Skin epidermis (tissue), 12 donors: ENCODE measurements around the gene ALOX5AP.

Source experiments
- H3K27ac ChIP-seq, 21 experiments: fragments of 200-600 bp; sonication (generic) in 11 of 21; one replicate each; pipeline ENCODE4 v1.5.0; 2020; ENCODE audit warnings: mild to moderate bottlenecking in 3 of 21, inconsistent platforms in 2 of 21, moderate library complexity in 2 of 21
- H3K4me3 ChIP-seq, 7 experiments: fragments of 200-600 bp; sonication (generic) in 2 of 7; one replicate each; pipeline ENCODE4 v1.5.0; 2020; ENCODE audit warnings: inconsistent platforms in 2 of 7, mild to moderate bottlenecking in 2 of 7, moderate library complexity in 1 of 7

ALOX5AP gene

DNA sequence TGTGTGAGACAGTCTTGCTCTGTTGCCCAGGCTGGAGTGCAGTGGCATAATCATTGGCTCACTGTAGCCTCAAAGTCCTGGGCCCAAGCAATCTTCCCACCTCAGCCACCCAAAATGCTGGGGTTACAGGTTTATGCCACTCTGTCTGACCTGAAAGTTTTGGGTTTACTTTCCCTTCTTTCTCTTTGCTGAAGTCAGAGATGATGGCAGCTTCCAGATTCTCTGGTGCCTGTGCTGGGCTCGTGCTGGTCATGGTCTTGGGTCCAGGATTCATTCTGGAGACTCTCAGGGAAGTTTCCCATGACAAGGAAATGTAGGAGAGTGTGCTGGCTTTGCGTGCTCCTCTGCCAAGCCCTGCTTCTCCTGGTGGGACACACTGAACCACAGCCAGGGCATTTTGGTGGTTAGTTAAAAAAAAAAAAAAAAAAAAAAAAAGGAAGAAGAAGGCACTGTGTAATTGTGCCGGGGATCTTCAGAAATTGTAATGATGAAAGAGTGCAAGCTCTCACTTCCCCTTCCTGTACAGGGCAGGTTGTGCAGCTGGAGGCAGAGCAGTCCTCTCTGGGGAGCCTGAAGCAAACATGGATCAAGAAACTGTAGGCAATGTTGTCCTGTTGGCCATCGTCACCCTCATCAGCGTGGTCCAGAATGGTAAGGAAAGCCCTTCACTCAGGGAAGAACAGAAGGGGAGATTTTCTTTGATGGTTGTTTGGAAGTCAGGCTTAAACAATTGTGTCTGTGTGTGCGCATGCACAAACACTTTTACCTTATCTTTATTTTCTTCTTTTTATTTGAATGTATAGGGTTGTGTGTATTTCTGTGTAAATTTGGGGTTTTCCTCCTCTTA lies at the start of gene ALOX5AP:
TSS of gene ALOX5AP (plus strand) at position 519 of the 847 bp plus-strand sequence. CDS start at position 582, 63 bp downstream.
- Histone ChIP-seq H3K4me3 (peak within 1 kb of the TSS in 6 of 7 experiments; percentile 10 to 26 (median 17)), H3K27ac (peak within 1 kb of the TSS in 13 of 21 experiments; percentile 4 to 80 (median 60))

DNA sequence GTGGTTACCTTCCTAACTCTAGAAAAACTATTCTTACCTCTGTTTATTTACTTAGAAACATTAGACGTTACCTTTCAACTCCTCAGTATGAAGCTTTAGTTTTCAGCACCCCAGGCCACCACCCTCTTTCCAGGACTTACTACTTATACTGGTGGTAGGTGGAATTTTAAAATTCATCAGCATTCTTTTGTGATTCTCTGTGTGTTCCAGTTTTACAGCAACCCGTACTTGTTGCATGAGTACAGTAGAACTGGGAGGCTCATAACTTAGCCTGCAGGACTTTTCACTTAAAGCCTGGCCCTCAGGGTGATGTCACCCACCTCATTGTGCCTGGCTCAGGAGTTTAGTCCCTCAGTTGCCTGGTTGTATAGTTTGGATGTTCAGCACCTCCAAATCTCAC lies 49.4 kb upstream of the ALOX5AP start:
- no peak overlapping the region for H3K27ac ChIP-seq
- no peak overlapping the region for H3K4me3 ChIP-seq

DNA sequence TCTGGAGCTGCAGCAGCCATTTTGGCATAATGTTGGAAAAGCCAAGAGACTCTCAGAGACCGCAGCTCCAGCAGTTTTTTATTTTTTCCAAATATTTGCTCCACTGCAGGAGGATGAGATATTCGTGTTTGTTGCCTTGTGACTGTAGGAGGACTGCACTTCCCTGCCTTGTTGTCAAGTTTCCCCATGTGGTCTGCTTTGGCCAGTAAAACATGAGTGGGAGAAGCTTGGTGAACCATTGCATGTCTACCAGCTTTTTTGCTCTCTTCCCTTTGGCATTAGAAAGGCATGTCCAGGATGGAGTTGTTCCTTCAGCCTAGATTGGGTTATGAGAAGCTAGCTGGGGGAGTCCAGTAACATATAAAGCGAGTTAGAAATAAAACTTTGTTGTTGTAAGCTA lies 47.7 kb upstream of the ALOX5AP start:
- Histone ChIP-seq H3K27ac (no peak overlapping the region), H3K4me3 (no peak overlapping the region)

DNA sequence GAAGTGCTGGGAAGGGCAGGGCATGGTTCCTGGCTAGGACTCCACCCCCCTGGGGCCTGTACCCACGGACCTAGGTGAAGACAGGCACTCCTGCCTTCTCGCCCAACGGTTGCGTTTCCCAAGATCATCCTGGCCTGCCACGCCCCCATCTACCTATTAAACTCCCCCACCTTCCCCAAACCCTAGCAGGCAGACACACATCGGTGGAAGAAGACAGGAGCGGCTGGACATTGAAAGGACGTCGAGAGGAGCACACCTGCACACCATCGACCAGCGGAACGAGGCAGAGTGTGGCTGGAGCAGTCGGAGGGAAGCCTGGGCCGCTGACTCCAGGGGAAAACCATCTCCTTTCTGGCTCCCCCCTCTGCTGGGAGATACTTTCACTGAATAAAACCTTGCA lies 45.6 kb upstream of the ALOX5AP start:
- peak overlapping the region in 3 of 7 experiments; percentile 27 to 43 (median 30) for H3K4me3 ChIP-seq
- peak overlapping the region in 18 of 21 experiments; percentile 6 to 83 (median 70) for H3K27ac ChIP-seq

DNA sequence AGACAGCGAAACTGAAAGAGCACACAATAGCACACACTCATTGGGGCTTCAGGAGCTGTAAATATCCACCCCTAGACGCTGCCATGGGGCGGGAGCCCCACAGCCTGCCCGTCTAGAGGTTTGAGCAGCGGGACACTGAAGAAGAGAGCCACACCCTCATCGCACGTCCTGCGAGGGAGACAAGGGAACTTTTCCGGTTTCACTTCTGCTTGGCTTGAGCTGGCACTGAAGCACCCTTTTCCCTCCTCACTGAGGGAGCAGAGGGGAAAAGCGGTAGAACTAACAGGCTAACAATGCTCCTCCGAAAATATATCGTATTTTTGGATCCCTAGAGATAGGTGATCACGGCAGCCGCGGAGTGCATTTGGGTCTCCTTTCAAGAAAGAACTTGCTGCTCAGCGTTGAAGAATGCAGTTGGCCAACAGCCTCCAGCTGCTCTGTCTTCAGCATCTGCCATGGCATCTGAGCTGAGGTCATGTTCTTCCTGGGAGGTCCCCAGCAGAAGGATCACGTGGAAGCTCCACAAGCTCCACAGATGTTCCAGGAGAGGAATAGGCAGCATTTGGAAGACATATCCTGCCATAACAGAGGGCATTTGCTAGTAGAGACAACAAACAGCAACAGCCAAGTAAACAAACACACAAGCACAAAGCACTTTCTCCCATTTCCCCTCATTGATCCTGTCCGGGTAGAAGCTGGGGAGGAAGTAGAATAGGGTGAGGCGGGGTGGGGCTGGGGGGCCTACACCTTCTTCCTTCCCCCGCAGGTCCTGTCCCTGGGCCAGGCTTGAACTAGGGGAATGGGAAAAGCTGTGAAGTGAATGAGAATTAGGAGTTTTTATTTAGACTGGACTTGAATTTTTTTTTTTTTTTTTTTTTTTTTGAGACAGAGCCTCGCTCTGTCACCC lies 44.8 kb upstream of the ALOX5AP start:
- peak overlapping the region in 20 of 21 experiments; percentile 6 to 83 (median 68) for H3K27ac ChIP-seq

DNA sequence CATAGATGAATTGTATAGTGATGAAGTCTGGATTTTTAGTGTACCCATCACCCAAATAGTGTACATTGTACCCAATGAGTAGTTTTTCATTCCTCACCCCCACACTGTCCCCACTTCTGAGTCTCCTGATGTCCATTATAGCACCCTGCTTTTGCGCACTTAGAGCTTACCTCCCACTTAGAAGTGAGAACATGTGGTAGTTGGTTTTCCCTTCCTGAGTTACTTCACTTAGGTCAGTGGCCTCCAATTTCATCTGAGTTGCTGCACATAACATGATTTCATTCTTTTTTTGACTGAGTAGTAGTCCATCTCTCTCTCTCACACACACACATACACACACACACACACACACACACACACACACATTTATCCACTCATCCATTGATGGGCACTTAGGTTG lies 43.2 kb upstream of the ALOX5AP start:
- Histone ChIP-seq H3K27ac (no peak overlapping the region), H3K4me3 (no peak overlapping the region)

More for the DNA sequence above, 44.8 kb upstream of the ALOX5AP start:
- H3K4me3 ChIP-seq = peak overlapping the region; percentile 2 to 43 (median 24)

DNA sequence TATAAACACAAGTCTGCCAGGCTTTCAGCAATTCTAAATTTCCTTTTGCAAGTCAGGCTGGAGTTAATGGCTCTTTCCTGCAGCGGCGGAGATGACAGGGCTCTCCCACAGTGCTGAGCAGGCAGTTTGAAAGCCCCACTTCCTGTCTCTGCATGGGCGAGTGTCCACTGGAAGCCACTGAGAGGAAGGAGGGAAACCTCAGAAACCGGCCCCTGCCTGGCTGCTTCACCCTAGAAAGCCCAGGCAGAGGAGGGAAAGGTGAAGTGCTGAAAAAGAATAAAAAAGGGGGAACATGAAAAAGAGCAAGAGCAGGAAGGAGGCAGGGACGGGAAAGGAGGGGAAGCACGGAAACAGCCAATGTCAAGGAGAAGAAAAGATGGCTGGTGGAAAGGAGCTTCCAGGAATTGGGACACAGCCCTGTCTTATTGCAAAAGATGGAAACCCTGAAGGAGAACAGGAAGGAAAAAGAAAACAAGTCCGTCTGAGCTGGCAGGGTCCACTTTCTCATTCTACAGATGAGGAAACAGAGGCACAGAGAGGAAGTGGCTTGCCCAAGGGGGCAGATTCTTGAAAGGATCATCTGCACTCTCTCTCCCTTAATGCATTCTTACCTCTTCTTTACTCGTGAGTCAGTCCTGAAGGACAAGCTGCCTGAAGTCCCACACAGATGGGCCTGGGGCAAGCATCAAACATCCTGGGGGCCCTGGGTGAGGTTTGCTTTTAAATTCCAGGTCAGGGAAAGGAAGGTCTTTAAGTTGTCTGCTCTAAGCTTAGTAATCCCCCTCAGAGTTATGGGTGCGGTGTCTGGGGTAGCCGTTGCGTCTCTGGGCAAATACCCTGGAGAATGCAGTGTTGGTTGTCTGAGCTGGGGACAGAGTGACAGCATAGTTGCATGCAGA lies 38.8 kb upstream of the ALOX5AP start:
- Histone ChIP-seq H3K4me3 (no peak overlapping the region), H3K27ac (peak overlapping the region in 5 of 21 experiments; percentile 6 to 33 (median 28))

DNA sequence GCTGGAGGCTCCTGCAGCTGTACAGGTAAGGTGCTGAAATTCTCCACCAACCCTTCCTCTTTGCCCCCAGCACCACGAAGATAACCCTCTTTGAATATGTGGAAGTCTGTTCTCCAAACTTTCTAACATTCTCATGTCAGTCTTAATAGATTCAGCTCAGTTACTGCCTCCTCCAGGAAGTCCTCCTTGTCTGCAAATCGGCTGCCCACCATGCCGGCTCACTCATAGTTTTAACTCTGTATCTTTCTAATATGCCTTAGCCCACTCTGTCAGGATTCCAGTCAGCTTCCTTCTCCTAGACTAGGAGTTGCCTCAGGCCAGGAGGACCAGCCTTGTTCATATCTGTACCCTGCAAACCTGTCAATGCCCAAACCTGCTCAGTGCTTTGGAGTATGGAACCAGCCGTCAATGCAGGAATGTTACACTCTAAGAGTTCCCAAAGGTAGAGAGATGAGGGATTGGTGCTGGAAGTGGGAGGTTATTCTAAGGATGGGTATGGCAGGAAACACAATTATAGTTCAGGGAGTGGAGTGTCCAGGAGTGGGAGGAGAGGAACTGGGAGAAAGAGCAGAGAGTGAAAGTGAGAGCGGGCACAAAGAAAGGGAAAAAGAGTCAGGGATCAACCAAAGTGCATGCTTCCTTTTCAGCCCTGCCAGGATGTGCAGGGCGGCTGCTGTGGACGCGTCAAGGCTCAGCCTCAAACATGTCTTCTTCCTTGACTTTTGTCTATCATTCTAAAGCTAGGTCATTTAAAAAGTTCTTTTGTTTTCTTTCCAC lies 38.0 kb upstream of the ALOX5AP start:
- Histone ChIP-seq H3K4me3 (no peak overlapping the region), H3K27ac (peak overlapping the region in 5 of 21 experiments; percentile 11 to 63 (median 51))

DNA sequence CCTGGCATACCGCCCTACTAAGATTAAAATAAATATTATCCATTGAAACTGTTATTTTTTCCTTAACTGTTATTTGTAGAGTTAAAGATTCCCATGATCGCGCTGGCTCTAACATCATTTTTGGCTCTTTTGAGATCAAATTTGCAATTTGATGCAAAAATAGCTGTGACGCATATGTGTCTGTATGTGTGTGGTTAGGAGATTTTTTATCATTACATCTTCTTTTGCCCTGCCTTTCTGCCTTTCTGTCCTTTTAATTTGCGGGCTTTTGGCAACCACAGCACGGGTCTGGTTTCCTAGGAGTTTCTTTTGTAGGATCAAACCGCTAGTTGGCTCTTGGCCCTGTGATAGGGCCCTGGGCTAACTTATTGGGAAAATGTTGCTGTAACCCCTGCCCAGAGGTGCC lies 37.3 kb upstream of the ALOX5AP start:
- no peak overlapping the region for H3K4me3 ChIP-seq
- H3K27ac ChIP-seq = peak overlapping the region in 4 of 21 experiments; percentile 11 to 63 (median 47)

DNA sequence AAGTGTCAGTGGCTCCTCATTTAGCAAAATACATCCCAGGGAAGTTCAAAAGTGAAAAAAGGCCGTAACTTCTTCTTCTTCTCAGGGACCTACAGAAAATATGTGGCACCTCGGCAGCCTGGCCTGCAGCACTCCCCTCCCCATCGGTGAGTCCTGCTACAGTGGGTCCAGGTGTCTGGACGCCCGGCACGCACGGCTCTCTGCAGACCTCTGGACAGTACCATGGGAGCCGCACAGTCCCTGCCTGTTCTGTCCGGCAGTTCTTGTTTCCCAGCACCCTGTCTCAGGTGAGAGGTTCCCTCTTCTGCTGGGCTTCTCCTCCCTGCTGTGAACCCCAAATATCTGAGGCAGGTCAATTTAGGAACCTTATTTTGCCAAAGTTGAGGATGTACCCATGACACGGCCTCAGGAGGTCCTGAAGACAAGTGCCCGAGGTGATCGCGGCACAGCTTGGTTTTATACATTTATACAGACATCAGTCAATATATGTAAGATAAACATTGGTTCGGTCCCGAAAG lies 36.8 kb upstream of the ALOX5AP start:
- Histone ChIP-seq H3K4me3 (no peak overlapping the region), H3K27ac (peak overlapping the region in 2 of 21 experiments; percentile 11 to 61)

DNA sequence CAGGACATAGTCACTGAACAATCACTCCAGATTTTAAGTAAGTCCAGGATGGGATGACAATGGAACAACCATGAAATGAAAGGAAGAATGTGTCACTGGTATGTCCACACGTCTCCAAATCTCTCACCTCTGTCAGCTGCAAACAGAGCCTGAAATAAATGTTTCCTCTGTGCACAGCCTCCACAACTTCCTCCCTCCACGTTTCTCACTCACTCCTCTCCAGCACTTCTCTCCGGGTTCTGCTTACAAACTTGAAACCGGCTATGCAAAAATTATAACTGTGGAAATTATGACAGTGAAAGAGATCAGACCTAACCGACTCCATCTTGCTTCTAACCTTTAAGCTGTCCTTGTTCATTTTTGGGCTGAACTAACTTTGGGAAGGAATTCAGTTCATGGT lies 35.0 kb upstream of the ALOX5AP start:
- no peak overlapping the region for H3K27ac ChIP-seq
- no peak overlapping the region for H3K4me3 ChIP-seq

DNA sequence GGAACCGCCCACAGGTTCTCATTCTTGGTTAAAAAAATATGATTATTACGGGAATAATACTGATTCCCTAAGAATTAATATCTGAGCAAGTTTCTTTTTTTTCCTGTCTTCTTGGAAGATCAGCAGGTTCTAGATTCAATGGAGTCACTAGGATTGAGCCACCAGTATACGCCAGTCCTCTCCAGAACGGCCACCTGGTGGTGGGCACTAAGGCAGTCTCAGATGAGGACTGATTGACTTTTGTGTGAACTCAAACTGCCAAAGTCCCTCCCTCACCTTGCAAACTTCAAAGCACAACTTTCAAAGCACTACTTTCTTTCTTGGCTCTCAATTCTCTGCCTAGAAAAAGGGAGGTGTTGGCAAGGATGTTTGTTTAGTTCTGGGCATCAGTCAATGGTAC lies 33.3 kb upstream of the ALOX5AP start:
- Histone ChIP-seq H3K27ac (no peak overlapping the region), H3K4me3 (no peak overlapping the region)

DNA sequence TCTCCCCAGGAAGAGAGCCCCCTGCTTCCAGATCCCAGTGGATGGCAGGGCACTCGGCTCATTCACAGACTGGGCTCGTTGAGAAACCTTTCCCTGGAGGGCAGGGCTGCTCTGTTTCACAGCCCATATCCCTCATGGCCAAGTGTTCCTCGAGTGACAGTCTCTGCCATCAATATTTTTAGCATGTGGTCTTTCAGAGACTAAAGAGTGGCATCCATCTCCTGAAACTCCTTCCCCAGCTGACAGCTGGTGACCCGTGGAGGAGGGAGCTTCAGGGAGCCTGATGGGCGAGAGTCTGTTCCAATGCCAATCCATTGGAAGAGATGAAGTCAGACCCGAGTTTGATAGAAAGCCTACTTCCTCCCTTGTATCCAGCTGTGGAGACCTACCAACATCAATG lies 30.7 kb upstream of the ALOX5AP start:
- H3K27ac ChIP-seq = no peak overlapping the region
- no peak overlapping the region for H3K4me3 ChIP-seq

DNA sequence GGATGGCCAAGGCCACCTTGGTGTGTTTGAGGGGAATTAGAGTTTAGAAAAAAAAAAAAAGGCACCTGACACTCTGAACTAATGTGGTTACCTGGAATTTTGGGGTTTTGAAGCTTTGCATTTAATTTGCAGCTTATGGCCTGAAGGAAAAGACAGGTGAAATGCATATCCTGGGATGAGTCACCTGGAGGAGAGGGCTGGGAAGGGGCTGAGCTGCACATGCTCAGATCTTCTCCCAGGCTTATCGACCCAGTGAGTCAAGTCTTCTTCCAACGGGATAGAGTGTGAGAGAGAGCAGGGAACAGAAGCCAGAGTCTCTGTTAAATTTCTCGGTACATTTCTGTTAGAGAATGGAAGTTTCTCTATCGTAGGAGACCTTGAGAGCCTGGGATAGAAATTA lies 29.7 kb upstream of the ALOX5AP start:
- no peak overlapping the region for H3K27ac ChIP-seq
- no peak overlapping the region for H3K4me3 ChIP-seq

DNA sequence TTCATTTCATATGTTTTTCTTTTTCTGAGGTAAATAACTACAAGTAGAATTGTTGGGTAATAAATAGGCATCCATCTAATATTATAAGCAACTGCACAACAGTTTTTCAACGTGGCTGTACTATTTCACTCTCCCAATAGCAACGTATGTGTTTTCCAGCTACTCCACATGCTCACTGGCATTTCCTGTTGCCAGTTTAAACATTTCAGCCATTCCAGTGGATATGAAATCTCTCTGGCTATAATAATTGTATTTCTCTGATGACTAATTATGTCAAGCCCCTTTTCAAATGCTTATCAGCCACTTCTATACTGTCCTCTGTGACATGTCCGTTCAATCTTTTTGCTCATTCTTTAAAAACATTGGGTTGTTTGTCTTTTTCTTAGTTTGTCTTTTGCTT lies 26.8 kb upstream of the ALOX5AP start:
- Histone ChIP-seq H3K27ac (no peak overlapping the region), H3K4me3 (no peak overlapping the region)

DNA sequence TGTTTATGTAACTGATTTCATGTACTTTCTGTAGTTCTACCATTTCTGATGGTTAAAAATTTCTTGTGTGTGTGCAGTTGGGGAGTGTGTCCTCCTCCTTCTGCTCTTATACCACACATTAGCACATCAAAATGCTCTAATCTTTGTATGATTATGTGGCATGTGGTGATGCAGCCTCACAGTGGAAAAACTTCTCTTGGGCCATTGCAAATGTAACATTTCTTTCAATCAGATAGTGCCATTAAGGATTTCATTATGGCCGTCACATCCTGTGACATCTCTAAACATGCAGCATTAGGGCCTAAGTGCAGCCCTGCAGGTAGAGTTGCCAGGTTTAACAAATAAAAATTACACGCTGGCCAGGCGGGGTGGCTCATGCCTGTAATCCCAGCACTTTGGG lies 24.9 kb upstream of the ALOX5AP start:
- no peak overlapping the region for H3K27ac ChIP-seq
- H3K4me3 ChIP-seq = no peak overlapping the region

DNA sequence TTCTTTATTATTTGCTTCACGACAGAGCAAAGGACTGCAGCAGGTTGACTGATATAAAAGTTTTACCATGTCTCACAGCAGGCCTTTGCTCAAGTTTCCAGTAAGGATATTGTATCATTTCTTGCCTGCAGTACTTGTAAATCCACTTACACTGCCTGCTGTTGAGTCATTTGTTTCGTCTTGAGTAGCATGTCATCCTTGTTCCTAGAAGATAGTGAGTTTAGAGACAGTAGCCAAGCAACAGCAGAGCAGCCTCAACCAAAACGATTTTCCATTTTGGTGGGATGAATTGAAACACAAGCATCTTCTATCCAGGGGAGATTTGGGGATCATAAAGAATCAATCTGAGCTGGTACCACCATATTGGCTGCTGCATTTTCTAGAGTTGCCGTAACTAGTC lies 24.0 kb upstream of the ALOX5AP start:
- Histone ChIP-seq H3K4me3 (no peak overlapping the region), H3K27ac (no peak overlapping the region)

DNA sequence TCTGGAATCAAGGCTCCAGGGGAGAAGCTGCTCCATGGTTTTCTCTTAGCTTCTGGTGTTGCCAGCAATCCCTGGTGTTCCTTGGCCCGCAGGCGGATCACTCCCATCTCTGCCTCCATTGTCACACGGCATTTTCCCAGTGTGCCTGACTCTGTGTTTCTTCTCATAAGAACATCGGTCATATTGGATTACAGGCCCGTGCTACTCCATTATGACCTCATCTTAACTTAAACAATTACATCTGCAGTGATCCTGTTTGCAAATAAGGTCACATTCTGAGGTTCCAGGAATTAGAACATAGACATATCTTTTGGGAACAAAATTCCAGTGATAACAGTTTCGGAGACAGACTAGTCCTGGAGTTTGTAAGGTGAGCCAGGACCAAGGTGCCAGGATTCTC lies 23.5 kb upstream of the ALOX5AP start:
- no peak overlapping the region for H3K4me3 ChIP-seq

More for the DNA sequence above, 23.5 kb upstream of the ALOX5AP start:
- H3K27ac ChIP-seq = no peak overlapping the region
